Activated gamma-delta T cell treated with Interleukin-2 at 50 U/mL for 16 hours (primary cell): ENCODE measurements around the gene CSNK1G3.
"Not testable (repeated sequence)": the region's sequence is repeated elsewhere in the genome, so short reads cannot be mapped to it uniquely, and the experiment has no call there.

Experiments used
- DNase-seq: peaks from one replicate; pipeline ENCODE4 v3.0.0-alpha.2; 2020

The CSNK1G3 gene

GRCh38 chr5:123561230-123561629, 49.3 kb downstream of the CSNK1G3 start:
- DNase-seq: no peak

GRCh38 chr5:123571927-123572326, 60.0 kb downstream of the CSNK1G3 start:
- no peak for DNase-seq

DNA sequence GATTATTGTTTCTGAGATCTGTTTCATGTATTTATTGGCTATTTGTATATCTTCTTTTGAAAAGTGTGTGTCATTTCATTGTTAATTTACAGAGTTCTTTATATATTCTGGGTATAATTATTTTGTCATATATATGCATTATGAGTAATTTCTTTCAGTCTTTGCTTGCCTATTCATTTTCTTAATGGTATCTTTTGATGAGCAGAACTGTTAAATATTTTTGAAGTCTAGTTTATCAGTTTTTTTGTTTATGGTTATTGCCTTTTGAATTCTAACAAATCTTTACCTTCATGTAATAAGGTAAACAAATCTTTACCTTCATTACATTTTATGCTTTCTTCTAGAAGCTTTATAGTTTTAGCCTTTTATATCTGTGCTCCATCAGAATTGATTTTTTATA, 66.4 kb downstream of the CSNK1G3 start:
- no peak for DNase-seq

DNA sequence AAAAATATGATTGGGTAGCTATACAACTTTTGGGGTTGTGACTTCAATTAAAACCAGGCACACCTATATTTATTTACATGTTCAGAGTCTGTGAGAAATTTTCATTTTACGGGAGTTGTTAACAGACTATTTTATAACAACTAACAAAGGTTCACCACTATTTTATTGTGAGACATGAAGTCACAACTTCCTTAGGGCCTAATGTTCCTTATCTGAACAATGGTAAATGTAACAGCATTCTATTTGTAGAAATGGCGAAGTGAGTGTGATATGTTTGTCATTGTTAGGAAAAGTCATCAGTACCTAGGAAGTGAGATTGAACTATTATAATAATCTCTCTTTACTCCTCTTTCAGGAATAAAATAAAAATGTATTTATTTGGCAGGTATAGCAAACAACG, 67.4 kb downstream of the CSNK1G3 start:
- DNase-seq: no peak

GRCh38 chr5:123582550-123583285, 70.7 kb downstream of the CSNK1G3 start:
- no peak for DNase-seq

DNA sequence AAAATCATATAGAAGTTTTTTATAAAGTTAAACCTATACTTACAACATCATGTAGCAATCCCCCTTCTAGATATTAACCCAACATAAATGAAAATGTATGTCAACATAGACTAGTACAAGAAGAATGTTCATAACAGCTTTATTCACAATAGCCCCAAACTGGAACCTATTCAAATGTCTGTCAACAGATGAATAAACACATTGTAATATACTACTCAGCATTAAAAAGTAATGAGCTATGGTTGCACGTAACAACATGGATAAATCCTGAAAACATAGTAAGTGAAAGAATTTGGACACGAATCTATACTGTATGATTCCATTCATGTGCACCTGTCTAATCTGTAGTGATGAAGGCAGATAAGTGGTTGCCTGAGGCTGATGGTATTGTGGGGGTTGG, 73.9 kb downstream of the CSNK1G3 start:
- no peak for DNase-seq

DNA sequence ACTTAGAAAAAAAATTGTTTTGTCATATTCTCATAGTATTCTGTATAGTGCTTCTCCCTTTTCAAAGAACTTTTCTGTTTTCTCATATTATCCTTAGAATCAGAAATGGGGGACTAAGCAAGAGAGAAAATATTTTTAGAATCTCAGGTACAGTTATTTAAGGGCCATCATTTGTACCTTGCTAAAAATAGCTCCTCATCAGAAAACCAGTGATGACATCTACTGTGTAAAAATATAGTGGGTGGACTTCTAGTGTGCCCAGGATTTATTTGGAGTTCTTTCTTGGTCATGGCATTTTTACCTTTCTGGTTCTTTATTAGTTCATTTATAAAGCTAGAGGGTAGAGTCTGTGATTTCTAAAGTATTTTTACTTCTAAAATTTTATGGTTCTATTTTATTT, 82.5 kb downstream of the CSNK1G3 start:
- no peak for DNase-seq

- DNase-seq: no peak
These were observed 85.0 kb downstream of the CSNK1G3 start for GRCh38 chr5:123597018-123597417.

DNA sequence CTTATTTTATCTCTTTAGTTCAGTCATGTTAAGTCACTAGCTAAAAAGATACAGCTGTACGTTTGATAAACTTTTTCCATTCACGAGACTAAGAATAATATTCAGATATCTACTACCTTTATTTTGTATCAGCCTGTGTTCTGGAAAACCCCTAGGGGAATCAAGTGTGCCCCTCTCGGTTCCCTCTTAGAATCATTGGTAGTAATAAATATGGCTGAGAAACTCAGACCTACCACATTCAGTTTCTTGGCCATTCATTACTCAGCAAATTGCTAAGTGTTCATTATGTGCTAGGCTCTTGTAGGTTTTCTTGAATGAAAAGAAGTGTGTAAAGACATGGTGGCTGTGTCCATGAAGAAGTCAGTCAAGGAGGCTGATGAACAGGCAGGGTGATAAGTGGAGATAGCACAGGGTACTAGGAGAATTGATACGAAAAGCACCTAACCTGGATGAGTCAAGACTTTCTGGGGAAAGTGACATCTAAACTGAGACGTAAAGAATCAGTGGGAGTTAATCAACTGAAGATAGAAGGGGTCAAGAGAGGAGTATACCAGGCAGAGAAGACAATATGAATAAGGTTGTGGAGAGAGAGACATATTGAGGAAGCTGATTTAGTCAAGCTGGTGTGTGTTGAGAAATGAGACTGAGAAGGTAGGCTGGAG, 86.2 kb downstream of the CSNK1G3 start:
- DNase-seq: no peak

- no peak for DNase-seq
These were observed 87.2 kb downstream of the CSNK1G3 start for GRCh38 chr5:123599171-123599570.

DNA sequence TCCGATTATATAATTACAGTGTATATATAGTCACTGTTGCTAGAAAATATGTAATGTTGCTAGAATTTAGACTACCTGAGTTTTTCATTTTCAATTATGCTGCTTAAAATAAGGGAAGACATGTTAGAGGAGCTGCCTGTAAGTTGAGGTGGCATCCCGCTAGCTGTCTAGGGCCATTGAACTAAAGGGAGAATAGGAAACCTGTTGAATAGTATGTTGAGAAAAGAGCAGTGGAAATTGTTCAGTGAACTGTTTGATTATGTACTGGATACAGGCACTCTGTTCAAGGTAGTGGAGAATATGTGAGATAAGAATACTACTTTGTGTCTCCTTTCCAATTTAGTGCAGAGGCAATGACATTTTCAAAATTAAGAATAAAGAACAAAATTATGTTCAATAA, 89.6 kb downstream of the CSNK1G3 start:
- no peak for DNase-seq

DNA sequence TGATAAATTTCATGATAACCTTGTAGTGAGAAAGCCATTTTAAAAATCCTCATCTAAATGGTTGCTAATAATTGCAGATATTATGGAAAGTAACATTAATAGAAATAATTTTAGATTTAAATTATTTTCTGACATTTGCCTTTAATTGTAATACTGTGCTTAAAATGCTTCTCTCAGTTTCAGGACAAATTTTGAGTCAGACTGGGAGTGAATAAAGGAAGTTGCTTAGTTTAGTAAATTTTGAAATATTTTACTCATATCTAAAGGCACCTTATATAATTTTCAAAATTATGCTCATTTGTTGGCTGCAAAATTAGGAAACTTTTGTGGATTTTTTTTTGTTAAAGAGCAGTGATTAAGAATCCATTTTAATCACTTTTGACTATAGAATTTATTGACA, 93.8 kb downstream of the CSNK1G3 start:
- no peak for DNase-seq

- no peak for DNase-seq
These were observed 98.2 kb downstream of the CSNK1G3 start for GRCh38 chr5:123610209-123610608.

- DNase-seq: peak; percentile 11
These were observed 98.9 kb downstream of the CSNK1G3 start for GRCh38 chr5:123610665-123611405.

GRCh38 chr5:123611406-123611709, 99.4 kb downstream of the CSNK1G3 start:
- DNase-seq: no peak

DNA sequence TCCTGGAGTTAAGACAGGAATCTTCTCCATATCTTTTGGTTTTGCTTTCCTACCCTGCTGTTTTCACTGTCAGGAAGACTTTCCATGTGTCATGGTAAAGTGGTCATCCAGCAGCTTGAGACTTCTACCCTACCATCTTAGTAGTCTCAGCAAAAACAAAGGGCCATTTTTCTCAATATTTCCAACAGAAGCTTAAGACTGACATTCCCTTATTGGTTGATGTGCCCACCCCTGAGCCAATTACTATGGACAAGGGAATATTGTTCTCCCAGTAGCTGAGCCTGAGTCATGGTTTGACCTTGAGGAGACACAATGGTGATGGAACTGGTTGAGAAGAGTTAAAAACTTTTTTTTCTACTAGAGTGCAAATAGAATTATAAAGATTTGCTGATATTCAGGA, 105.6 kb downstream of the CSNK1G3 start:
- no peak for DNase-seq

- no peak for DNase-seq
These were observed 114.1 kb downstream of the CSNK1G3 start for GRCh38 chr5:123626051-123626450.

GRCh38 chr5:123628860-123629544, 117.0 kb downstream of the CSNK1G3 start:
- DNase-seq: no peak

GRCh38 chr5:123636006-123636405, 124.0 kb downstream of the CSNK1G3 start:
- no peak for DNase-seq

GRCh38 chr5:123637028-123637427, 125.1 kb downstream of the CSNK1G3 start:
- not testable (repeated sequence) for DNase-seq

GRCh38 chr5:123639244-123639643, 127.3 kb downstream of the CSNK1G3 start:
- no peak for DNase-seq

- DNase-seq: no peak
These were observed 133.1 kb downstream of the CSNK1G3 start for GRCh38 chr5:123645024-123645603.

- DNase-seq: no peak
These were observed 135.1 kb downstream of the CSNK1G3 start for GRCh38 chr5:123647066-123647465.
